GM12878 (cell line): ENCODE results near the gene SGIP1.

Experiments
- MYC ChIP-seq: IDR thresholded peaks from 2 replicates; pipeline ENCODE4 v1.6.1; 2011; ENCODE audit warnings: mild to moderate bottlenecking, low read length, moderate library complexity, inconsistent platforms; ENCODE audit not compliant: insufficient read depth, insufficient replicate concordance, insufficient read length, severe bottlenecking
- POLR2AphosphoS5 ChIP-seq: IDR thresholded peaks from 2 replicates; pipeline ENCODE4 v1.6.1; 2011; ENCODE audit warnings: mild to moderate bottlenecking, low read length, inconsistent platforms
- RELA ChIP-seq: fragments of 450-650 bp; IDR thresholded peaks from 2 replicates; pipeline ENCODE4 v1.8.0; 2014; ENCODE audit warnings: borderline replicate concordance; ENCODE audit not compliant: partially characterized antibody
- SRF ChIP-seq, 2 experiments: IDR thresholded peaks; 2 replicates each; pipeline ENCODE4 v1.6.1; 2011; ENCODE audit warnings: low read depth in 2 of 2, low read length in 2 of 2, mild to moderate bottlenecking in 1 of 2, moderate library complexity in 1 of 2

GRCh38 chr1:66489972-66490601 lies 43.9 kb upstream of the SGIP1 start:
- TF ChIP-seq SRF (IDR thresholded peaks at IDR 0.05; ENCODE audit: low read depth in 2 of 2, low read length in 2 of 2) (no peak), POLR2AphosphoS5 (no peak), RELA (no peak), MYC (no peak)
